Measurements from ENCODE around the gene KLHL35.

The KLHL35 gene

DNA sequence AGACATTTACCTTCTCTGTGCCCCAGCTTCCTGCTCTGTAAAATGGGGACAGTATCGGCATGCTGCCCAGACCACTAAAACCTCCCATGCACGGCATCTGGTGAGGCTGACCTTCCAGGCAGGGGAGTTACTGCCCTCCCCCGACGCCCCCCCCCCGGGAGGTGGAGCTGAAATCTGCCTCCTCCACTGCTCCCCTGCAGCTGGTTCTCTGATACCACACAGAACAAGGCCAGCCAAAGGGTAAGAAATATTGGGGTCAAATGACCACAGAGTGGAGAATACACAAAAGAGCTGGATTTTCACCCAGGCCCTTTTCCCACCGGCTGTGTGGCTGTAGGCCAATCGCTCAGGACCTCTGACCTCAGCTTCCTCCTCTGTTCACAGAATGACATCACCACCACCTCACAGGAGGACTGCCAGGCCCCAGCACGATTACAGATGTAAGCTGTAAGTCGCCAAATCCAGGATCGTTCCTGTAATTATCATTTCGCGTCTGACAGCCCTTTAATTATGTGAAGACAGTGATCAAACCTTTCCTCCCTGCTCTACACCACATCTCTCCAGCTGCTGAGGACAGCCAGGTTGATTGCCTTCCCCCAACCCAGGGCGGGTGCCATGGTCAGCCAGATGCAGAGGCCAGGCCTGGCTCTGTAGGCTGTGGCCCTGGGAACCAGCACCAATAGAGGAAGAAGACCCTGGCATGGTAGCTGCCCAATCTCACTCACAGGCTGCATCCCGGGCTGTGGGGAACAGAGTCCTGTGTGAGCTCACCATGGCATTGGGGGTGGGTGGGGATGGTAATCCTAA, 35.7 kb upstream of the KLHL35 start:
- DNase-seq (ENCODE audit: low spot score), result no peak

DNA sequence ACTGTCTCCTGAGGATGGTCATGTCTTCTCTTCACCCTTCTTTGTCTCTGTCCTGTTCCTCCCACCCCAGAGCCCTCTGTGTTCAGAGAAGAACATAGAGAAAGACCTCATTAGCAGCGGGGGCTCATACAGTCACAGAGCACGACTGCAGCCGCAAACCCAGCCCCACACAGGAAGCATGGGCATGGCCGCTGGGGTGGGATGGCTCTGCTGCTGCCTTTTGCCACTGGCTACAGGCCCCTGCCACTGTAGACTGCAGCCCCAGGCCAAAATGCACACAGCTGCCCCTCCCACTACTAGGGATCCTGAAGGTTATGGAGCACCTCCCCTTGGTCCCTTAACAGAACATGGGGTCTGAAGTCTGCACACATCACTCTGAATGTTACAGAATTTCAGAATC, 34.9 kb upstream of the KLHL35 start:
- no peak for DNase-seq (ENCODE audit: low spot score)

DNA sequence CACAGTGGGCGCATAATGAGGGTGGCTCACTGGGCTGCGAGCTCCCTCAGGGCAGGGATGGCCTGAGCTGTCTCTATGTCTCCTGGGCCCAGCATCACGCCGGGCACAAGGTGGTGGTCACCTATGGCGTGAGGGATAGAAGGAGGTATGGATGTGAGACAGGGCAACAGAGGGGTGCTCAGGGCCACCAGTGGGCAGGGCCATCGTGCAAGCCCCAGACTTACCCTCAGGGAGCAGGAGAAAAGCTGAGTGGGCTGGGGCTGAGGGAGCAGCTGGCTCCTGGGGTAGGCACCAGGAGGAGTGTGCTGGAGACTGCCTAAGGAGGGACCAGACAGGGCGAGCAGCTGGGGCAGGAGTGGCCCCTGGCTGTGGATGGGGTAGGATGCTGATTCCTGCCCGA, 34.3 kb upstream of the KLHL35 start:
- DNase-seq (ENCODE audit: low spot score), result no peak

DNA sequence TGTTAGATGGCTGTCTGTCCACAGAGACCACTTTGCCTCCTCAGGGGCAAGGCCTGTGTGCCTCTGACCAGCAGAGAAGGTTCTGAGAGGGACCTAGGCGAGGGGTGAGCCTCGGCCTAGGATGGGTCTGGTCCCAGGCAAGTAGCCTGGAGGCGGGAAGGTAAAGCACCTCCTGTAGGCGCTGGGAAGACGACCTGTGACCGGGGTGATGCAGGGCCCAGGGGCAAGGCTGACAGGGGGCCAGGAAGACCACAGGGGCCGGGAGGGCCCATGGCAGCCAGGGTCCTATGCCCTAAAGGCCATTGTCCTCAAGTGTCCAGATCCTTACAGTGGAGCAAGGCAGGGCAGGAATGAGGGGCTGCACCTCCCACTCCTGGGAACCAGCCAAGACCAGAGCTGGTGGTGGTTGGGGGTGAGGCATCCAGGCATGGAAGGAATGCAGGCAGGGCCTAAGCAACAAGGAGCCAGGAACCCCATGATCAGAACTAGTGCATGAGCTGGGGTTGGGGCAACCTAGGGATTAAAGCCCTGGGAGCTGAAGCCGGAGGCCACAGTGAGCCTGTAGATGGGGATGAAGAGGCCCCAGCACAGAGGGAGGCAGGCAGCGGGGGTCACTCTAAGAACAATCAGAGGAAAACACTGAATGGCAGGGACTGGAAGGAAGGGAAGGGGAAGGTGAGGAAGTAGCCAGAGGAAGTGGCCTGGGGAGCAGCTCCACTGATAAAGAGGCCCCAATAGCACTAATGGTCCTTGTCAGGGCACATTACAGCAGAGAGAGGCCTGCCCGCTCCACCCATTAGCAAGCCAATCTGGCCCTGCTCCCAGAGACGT, 32.9 kb upstream of the KLHL35 start:
- DNase-seq (ENCODE audit: low spot score), result no peak

DNA sequence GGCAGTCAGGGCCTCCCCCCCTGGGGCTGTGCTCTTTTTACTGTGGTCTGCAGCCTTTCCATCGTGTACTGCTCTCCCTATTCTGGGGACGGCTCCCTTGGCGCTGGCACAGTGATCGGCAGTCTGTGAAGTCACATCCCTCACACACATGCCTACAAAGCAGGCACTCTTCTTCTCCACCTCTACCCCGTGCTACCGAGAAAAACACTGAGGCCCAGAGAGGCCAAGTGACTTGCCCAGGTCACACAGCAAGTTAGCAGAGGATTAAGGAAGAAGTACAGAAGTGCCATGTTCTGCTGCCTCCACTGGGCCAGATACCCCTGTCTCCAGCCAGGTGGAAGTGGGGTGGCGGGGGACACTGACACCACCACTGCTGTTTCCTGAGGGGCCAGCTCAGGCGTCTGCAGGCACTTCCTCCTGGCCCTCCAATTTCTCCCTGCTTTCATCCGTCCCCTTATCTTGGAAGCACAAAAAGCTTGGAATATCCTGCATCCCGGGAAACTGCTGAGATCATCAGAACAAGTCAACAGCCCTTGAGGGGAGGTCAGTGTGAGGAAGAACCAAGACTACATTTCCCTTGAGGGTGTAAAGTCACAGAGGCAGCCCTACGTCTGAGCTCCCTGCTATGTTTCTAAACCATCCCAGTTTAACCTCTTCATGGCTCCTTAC, 30.2 kb upstream of the KLHL35 start:
- DNase-seq (ENCODE audit: low spot score), result no peak

DNA sequence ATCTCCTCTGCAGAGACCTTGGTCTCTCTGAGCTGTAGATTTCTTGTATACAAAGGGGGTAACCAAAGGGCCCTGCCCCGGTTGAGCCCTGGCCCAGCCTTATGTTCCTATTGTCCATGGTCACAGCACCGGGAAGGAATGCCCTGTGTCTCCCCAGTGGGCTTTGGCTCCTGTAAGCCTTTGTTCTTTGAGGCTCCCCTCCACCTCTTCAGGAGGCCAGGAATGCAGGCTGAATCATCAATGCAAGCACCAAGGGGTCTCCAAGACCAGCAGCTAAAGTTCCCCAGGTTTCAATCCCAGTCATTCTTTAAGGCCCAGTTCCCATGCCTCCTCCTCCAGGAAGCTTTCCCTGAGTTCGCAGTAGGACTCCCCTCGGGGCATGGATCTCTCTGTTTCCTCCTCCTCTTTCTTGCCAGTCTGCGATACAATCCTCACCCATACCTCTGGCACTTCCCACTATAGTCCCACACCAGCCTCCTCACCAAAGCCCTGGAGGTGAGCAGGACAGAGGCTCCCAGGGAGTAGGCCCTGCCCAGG, 29.2 kb upstream of the KLHL35 start:
- no peak for DNase-seq (ENCODE audit: low spot score)

DNA sequence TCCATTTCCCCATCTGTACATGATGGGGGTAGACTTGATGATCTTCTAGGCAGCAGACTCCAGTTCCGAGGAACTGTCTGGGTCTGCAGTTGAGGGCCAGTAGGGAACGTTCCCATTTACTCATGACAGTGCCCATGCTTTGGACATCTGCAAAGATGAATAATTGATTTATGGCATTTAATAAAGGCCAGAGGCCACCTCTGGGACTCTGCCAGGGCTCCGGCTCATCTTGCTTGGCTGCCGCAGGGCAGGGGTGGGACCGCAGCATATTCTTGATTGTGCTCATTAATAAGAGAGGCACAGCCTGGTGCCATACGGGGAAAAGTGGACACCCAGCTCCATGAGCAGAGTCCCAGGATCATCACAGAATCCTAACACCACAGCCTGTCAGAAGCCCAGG, 28.1 kb upstream of the KLHL35 start:
- no peak for DNase-seq (ENCODE audit: low spot score)

DNA sequence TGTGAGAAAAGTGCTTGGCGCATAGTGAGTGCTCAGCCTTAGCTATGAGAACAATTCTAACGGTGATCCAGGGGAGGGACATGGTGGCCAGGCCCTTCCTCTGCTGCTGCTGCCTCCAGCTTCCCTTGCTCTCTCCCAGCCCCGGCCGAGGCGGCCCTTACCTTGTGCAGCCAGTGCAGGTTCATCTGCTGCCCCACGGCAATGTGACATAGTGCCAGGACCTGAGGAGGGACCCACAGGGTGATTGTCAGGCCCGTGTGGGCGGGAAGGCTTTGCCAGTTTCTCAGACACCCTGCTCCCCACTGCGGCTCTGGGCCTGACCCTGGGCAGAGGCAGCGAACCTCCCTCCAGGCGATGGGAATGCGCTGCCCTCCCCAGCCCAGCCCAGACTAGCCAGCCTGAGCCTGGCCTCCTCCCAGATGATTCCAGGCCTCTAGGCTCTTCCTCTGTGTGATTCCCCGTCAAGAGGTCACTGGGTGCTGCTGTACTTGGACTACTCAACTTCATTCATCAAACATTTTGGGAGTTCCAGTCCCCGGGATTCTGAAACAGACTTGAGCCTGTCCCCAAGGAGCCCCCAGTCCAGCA, 23.7 kb upstream of the KLHL35 start:
- DNase-seq (ENCODE audit: low spot score), result no peak

DNA sequence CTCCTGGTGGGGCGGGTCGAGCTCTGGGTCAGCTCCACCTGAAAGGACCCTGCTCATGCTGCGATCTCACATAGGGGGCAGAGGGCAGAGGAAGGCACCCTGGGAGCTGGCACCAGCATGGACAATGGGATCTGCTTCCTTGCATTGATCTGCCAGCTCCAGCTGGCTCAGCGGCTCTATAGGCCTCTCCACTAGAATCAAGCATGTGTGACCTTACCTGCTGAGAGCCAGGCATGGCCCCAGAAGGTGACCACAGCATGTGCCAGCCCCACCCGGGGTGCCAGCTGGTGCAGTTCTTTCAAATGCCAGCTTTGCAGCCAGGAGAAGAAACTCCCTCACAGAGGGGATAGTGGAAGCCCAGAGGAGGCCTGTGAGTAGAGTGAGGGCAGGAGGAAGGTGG, 22.0 kb upstream of the KLHL35 start:
- no peak for DNase-seq (ENCODE audit: low spot score)

DNA sequence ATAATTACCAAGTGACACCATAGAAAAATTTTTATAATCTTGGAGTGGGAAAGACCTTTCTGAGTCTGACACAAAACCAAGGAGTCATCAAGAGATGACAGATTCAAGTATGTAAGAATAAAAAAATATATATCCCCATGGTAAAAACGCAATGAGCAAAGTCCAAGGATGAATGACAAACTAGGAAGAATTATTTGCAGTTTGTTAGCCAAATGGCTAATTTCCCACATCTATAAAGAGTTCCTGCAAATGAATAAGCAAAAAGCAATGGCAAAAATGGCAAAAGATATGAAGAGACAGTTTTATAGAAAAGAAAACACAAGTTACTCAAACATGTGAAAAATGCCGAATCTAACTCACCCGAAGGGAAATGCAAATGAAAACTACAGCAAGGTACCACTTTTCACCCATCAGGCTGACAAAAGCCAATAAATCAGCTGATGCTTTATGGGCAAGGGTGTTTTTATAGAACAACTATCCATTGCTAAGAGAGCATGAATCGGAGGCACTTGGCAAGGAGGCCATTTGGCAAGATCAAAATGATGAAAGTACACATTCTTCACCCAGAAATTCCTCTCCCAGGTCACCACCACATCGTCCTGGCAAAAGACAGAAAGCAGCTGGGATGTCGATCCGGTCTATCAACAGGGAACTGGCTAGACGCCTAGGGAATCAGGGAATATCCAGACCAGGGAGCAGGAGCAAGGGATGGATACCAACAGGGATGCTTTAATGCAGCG, 21.1 kb upstream of the KLHL35 start:
- DNase-seq (ENCODE audit: low spot score), result no peak

DNA sequence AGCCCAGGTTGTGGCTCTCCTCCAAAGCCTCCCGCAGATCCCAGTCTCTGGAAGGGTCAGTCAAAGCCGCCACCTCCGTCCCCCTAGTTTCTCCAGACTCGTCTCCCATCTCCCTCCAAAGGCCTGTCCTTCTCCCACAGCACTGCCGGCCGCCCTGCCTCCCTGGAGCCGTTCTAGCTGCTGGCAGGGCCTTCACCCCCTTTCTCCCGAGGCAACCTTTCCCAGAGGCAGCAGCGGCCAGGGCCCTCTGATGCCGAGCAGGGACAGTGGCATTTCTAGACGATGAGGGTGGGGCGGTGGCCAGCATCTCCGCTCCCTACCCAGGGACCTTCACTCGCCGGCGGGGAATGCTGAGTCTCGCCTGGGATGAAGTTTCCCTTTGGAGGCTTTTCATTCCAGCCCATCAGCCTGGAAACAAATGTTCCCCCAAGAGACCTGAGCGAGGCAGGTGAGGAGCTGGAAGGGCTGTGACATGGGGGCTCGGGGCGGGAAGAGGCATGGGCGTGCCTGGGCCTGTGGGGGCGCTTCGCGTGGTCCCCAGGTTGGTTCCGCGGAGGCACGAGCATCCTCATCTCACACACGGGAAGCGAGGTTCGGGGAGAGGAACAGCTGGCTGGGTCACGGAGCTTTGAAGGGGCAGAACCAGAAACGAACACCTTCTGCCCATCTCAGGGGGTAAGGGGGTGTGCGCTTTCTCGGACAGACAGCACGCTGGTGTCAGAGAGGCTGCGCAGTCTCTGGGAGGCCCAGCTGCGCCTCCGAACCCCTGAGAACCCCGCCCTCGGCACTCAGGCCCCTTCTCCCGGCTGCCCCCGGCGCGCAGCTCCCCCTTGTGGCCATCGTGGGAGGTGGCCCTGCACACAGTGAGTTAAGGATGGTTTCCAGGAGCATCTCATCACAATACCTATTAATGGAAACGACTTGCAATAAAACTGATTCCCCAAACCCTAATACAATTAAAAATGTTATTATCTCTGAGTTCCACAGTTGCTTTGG, 18.1 kb upstream of the KLHL35 start:
- DNase-seq (ENCODE audit: low spot score), result no peak

DNA sequence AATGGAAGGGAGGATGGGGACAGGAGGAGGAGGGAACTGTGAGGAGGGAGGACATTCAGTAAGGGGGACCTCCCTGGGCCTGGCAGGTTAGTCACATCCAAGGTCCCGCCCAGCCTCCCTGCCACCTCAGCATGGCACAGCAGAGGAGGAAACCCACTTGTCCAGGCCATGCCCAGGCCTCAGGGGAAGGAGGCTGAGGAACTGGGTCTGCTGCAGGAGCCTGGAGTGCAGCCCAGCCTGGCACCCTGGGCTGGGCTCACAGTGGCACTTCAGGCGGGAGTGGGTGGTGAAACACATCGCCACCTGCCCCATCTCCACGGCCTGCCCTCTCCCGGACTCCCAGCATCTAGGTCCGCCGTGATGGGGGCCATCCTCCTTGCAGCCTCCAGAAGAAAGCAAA, 17.2 kb upstream of the KLHL35 start:
- DNase-seq (ENCODE audit: low spot score), result no peak

DNA sequence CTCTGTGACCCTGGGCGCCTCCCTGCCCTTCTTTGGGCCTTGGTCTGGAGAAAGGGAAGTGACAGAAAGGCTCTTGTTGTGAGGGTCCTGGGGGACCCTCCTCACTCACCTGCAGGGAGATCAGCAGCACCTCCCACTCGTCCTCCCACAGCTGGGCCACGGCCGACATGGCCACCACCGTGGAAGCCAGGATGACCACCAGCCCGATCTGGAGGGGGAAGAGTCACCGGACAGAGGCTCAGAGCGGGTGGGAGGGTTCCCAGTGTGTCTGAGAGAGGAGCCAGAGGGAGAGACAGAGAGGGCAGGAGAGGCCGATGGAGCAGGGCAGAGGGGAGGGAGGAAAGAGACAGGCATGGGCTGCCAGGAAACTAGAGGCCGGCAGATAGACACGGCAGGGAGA, 16.8 kb upstream of the KLHL35 start:
- no peak for DNase-seq (ENCODE audit: low spot score)

DNA sequence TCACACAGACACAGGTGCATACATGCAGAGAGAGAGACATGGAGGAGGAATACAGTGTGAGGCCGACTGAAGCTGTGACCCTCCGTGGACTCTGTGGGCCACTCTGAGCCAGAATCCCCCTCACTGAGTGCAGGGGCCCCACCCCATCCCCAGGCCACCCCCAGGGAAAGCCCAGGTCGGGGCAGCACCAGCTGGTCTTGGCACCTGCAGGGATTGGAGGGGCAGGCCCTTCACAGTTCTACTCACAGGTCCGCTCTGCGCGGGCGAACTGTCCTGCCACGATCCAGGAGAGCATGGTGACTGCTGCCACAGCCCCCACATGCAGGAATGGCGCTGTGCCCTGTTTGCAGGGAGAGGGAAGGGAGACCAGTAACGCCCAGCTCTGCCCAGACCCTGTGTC, 16.3 kb upstream of the KLHL35 start:
- no peak for DNase-seq (ENCODE audit: low spot score)

DNA sequence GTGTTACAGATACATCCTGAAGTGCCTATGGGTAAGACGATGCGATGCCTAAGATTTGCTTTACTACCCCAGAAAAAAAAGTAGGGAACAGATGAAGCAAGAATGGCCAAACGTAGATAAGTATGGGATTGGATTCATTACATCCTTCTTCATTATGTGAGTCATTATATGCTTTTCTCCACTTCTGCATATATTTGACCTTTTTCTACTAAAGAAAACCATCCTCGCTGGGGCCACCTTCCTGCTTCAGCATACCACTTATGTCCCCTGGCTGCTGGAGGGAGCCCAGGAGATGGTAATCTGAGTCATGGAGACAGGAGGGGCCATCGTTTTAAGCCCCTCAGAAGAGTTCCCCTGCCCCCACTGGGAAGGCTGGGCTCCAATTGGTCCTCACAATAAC, 14.4 kb upstream of the KLHL35 start:
- no peak for DNase-seq (ENCODE audit: low spot score)

DNA sequence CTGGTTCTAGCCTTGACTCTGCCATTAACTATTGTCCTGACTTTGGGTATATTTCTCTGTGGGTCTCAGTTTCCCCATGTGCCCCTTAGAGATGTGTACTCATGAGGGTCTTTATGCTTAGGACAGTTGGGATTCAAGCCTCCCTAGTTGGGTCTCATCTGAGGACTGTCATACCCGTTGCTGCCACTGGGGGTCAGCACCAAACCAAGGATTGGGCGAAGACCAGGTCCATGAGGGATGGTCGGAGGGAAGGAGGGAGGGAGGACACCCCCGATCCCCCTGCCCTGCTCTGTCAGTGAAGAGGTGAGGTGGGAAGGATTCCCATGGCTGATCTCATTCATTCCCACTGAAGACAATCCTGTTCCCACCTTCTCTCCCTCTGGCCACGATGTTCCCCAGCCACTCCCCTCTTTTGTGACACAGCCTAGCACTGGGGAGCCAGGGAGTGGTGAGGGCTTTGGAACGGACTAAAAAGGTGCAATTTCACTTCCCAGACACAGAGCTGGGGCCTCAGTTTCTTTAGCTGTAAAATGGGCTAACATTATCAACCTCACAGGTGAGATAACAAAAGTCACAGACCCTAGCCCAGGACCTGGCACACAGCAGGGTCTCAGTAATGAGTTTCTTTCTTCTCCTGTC, 12.4 kb upstream of the KLHL35 start:
- peak; percentile 72 for DNase-seq (ENCODE audit: low spot score)

DNA sequence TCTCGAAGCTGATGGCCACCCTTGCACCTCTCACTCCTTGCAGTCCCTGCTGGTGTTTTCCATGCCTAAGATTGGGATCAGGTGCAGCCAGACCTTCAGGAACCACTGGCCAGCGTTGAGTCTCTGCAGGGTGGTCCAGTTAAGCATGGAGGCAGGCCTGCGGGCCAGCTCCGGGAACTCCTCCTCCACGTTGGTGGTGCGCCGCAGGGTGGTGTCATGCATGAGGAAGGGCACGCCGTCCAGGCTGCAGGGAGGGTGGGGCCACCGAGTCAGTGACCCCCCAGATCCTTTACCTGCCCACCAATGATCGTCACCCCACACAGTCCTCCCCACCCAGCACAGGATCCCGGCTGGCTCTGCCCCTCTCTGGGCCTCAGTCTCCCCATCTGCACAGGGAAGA, 10.0 kb upstream of the KLHL35 start:
- DNase-seq (ENCODE audit: low spot score), result no peak

DNA sequence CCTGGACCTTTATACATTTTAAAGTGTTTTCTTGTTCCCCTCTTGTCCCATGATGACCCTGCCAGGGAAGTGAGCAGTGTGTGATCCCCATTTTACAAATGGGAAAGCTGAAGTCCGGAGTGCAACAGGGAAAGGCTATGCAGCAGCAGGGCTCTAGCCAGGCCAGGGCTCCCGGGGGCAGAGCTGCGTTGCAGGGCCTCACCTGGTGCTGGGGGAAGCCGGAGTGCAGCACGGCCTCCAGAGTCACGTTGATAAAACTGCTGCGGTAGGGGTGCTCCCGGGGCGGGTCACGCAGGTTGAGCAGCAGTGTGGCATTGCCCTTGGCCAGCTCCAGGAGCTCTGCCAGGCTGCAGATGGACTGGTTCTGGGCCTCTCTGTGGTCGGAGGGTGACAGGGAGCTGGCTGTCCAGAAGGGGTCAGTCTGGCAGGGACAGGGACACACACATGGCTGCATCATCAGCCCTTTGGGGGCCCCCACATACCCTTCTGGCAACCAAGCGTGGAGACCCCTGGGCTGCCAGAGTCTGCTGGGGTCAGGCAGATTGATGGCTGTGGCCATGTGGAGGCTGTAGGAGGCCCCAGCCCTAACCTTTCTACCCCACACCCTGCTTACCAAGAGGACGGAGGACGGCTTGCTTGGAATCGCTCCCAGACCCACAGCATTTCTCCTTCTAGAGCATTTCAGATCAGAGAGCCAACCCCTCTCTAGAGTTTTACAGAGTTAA, 9.3 kb upstream of the KLHL35 start:
- DNase-seq (ENCODE audit: low spot score), result no peak

DNA sequence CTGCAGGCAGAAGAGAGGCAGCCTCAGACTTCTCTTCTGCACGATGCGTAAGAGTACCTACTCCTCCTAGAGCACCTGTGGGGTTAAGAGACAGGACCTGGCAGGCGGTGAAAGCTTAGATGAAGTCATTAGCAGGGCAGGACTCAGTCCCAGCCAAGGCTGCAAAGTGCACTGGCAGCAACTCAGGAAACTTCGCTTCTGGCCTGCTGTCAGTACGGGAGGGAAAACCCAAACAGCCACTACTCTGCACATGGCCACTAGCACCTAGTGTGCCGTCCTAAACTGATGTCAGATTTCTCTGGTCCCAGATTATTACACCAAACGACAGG, 8.8 kb upstream of the KLHL35 start:
- no peak for DNase-seq (ENCODE audit: low spot score)

Data from Ammon's horn (tissue), 1 donor.